NB4 (cell line): ENCODE results near the gene KIAA0930.
"Not testable (repeated sequence)": the region's sequence is repeated elsewhere in the genome, so short reads cannot be mapped to it uniquely, and the experiment has no call there.

ENCODE experiments used
- DNase-seq: peaks from one replicate; pipeline ENCODE4 v3.0.0; 2010; ENCODE audit warnings: low read depth
- H3K4me3 ChIP-seq: one replicate; pipeline ENCODE4 v1.5.1; 2011; ENCODE audit warnings: mild to moderate bottlenecking, low read depth, low read length, moderate library complexity
- CTCF ChIP-seq: IDR thresholded peaks from one replicate; pipeline ENCODE4 v1.5.1; 2012; ENCODE audit warnings: low read depth, low read length
- MYC ChIP-seq: IDR thresholded peaks from 2 replicates; pipeline ENCODE4 v1.6.1; 2011; ENCODE audit warnings: low read depth, low read length
- POLR2A ChIP-seq: IDR thresholded peaks from 2 replicates; pipeline ENCODE4 v1.6.1; 2011; ENCODE audit warnings: mild to moderate bottlenecking; ENCODE audit not compliant: insufficient read length; ENCODE audit errors: extremely low read depth
- TF ChIP-seq, protein P1 (sequence below): IDR thresholded peaks from 2 replicates; pipeline ENCODE4 v1.6.1; 2011; ENCODE audit warnings: low read depth, low read length

KIAA0930 gene

GRCh38 chr22:45197606-45198462, 42.9 kb downstream of the KIAA0930 start:
- DNase-seq = no peak
- TF ChIP-seq MYC (no peak), POLR2A (no peak), CTCF (no peak)
- TF ChIP-seq, protein P1, sequence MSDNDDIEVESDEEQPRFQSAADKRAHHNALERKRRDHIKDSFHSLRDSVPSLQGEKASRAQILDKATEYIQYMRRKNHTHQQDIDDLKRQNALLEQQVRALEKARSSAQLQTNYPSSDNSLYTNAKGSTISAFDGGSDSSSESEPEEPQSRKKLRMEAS = no peak
- no peak overlapping the region for H3K4me3 ChIP-seq

DNA sequence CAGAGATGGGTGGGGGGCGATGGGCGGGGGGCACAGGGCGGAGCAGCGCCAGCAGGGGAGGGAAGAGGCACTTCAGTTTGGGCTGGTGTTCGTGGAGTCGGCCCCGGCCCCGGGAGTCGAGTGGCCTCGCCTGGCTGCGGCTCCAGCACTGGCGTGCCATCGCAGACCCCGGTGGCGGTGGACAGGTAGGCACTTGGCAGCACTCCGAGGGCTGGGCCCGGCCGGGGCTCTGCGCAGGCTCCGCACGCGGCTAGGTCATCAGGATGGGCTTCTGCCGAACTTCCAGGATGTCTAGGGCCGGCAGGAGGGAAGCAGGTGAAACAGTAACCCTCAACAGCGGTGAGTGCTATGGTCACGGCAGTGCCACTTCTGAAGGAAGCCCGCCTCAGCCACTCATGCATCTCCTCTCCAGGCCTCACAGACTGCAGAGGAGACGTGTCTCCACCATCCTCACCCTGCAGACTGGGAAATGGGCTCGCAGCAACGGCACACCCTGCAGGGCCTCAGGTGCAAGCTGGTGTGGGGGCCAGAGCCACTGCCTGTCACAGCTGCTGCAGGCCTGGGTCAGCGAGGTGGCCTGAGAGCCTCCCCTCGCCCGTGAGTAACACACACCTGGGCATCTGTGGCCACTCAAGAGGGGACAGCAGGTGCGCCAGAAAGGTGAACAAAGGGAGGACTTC, 43.6 kb downstream of the KIAA0930 start:
- no peak for TF ChIP-seq POLR2A
- no peak for TF ChIP-seq MYC
- DNase-seq = no peak
- H3K4me3 ChIP-seq = no peak overlapping the region

DNA sequence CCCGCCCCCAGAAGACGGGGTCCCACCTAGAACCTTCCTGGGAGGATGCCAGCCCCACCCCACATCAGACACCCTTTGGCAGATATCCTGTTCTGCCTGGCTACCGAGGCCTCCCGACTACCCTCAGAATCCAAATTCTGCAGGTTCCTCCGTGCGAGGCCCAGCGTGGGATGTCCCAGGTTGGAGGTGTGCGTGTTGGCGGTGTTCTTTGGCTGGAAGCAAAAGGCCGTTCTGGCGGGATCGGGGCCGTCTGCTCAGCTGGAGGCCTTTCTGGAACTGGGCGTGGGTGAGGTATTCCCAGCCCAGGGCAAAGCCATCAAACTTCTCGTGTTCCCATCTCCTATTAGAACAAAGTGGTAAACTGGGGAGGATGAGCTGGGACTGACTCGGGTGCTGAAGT, 44.4 kb downstream of the KIAA0930 start:
- no peak for TF ChIP-seq MYC
- no peak overlapping the region for H3K4me3 ChIP-seq
- DNase-seq = no peak

- no peak overlapping the region for H3K4me3 ChIP-seq
- TF ChIP-seq, protein P1 = no peak
- TF ChIP-seq MYC (no peak), CTCF (no peak), POLR2A (no peak)
- no peak for DNase-seq
These were observed 45.1 kb downstream of the KIAA0930 start for GRCh38 chr22:45195616-45196015.

GRCh38 chr22:45194686-45195085, 46.0 kb downstream of the KIAA0930 start:
- TF ChIP-seq, protein P1 = no peak
- TF ChIP-seq POLR2A = no peak
- no peak for TF ChIP-seq MYC
- TF ChIP-seq CTCF = no peak
- no peak overlapping the region for H3K4me3 ChIP-seq
- DNase-seq = no peak

GRCh38 chr22:45192701-45193187, 48.0 kb downstream of the KIAA0930 start:
- TF ChIP-seq POLR2A (no peak), CTCF (peak; percentile 8)
- DNase-seq = no peak
- H3K4me3 ChIP-seq = no peak overlapping the region

DNA sequence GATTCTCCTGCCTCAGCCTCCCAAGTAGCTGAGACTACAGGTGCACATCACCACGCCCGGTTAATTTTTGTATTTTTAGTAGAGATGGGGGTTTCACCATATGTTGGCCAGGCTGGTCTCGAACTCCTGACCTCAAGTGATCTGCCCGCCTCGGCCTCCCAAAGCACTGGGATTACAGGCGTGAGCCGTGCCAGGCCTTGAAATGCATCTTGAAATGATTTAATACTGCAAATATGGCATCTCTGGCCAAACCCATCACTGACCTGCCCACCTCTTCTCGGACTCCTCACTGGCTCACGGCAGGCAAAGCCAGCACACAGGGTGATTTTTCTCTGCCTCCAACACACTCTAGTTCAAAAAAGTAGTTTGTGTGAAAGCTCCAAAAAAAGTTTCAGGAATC, 48.9 kb downstream of the KIAA0930 start:
- H3K4me3 ChIP-seq, DNase-seq: not testable (repeated sequence)
